Measurements from ENCODE around the gene PCYOX1L. TPM values are rescaled to one million over a fixed set of nuclear protein-coding genes. Genes with fewer than 3 reads are reported as not detected.

Gene PCYOX1L
- total and polyA plus RNA-seq, 2 of the 8 experiments (the other 6 are each of a cell fraction or from before 2014, with no cell fraction given): 6.8 to 17.2 TPM

DNA sequence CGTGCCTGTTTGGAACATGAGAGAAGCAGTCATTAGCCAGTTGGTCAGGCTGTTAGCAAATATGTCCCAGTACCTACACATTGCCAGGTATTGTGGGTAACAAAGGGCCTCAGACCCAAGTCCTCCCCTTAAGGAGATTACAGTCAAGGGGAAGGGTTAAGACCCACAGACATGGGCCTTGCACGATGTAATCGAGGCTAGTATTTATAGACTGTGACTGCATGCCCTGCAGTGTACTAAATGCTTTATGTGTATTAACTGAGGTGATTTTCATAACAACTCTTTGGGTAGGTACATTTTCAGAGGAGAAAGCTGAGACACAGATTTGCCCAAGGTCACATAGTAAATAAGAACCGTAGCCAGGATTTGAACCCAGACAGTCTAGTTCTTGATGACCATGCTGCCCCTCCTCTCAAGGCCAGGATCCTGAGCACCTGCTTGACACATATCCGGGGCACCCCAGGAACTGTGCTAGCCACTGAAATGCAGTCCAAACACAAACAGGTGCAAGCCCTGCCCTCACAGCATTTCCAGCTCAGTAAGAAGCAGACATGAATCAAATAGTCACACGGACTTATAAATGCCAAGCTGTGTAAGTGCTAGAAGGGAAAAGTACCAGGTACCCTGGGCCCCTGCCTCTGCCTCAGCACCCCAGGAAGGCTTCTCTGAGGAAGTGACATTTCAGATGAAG lies 44.5 kb upstream of the PCYOX1L start (continued):
- no peak for TF ChIP-seq CTCF (IDR thresholded peaks at IDR 0.05; ENCODE audit: control extremely low read depth in 1 of 3, insufficient read depth in 1 of 3, low read depth in 1 of 3, low read length in 3 of 3)
